Loucy (cell line): ENCODE data around the gene DERA.

Source experiments
- H2AFZ ChIP-seq: fragments of 200-600 bp; sonication (generic); 2 replicates; pipeline ENCODE4 v1.6.0; 2016; ENCODE audit warnings: antibody characterized with exemption, mild to moderate bottlenecking, low read length, moderate library complexity
- H3F3A ChIP-seq: fragments of 200-600 bp; 2 replicates; pipeline ENCODE4 v1.6.0; 2016; ENCODE audit warnings: antibody characterized with exemption, low read depth, mild to moderate bottlenecking
- H3K27me3 ChIP-seq: fragments of 200-600 bp; sonication (generic); 2 replicates; pipeline ENCODE4 v1.6.1; 2014; ENCODE audit warnings: low read length, mild to moderate bottlenecking; ENCODE audit not compliant: insufficient read depth, poor library complexity, severe bottlenecking
- H3K36me3 ChIP-seq: fragments of 200-600 bp; sonication (generic); 2 replicates; pipeline ENCODE4 v1.6.1; 2016; ENCODE audit warnings: low read length; ENCODE audit not compliant: insufficient read depth
- H3K4me1 ChIP-seq: fragments of 200-600 bp; sonication (generic); 2 replicates; pipeline ENCODE4 v1.5.1; 2014; ENCODE audit warnings: low read length, mild to moderate bottlenecking; ENCODE audit not compliant: insufficient read depth, poor library complexity, severe bottlenecking
- H3K4me2 ChIP-seq: fragments of 200-600 bp; sonication (generic); 2 replicates; pipeline ENCODE4 v1.6.0; 2014; ENCODE audit warnings: antibody characterized with exemption, low read length, low read depth, mild to moderate bottlenecking; ENCODE audit not compliant: poor library complexity, severe bottlenecking
- H3K4me3 ChIP-seq: fragments of 200-600 bp; sonication (generic); 2 replicates; pipeline ENCODE4 v1.5.1; 2014; ENCODE audit warnings: low read length, mild to moderate bottlenecking, mixed read lengths; ENCODE audit not compliant: poor library complexity, severe bottlenecking
- H3K79me2 ChIP-seq: fragments of 200-600 bp; sonication (generic); 2 replicates; pipeline ENCODE4 v1.6.1; 2014; ENCODE audit warnings: low read length; ENCODE audit not compliant: insufficient read depth
- H3K9ac ChIP-seq: fragments of 200-600 bp; sonication (generic); 2 replicates; pipeline ENCODE4 v1.6.0; 2014; ENCODE audit warnings: mild to moderate bottlenecking, low read depth, low read length, moderate library complexity; ENCODE audit not compliant: poor library complexity, severe bottlenecking
- H3K9me2 ChIP-seq: fragments of 200-600 bp; sonication (generic); replicated peaks from 2 replicates; pipeline ENCODE4 v1.6.1; 2016; ENCODE audit warnings: low read depth, low read length, mixed read lengths
- H3K9me3 ChIP-seq: fragments of 200-600 bp; sonication (generic); 2 replicates; pipeline ENCODE4 v1.6.1; 2014; ENCODE audit warnings: mild to moderate bottlenecking, antibody characterized with exemption, low read length, low read depth; ENCODE audit not compliant: insufficient read depth
- H4K20me1 ChIP-seq: fragments of 200-600 bp; sonication (generic); 2 replicates; pipeline ENCODE4 v1.6.0; 2014; ENCODE audit warnings: antibody characterized with exemption, low read length, mild to moderate bottlenecking; ENCODE audit not compliant: insufficient read depth, poor library complexity, severe bottlenecking
- EZH2phosphoT487 ChIP-seq: fragments of 200-600 bp; IDR thresholded peaks from 2 replicates; pipeline ENCODE4 v1.6.1; 2018; ENCODE audit warnings: antibody characterized with exemption, mild to moderate bottlenecking, moderate library complexity, borderline replicate concordance
- TF ChIP-seq, protein P1 (sequence below): fragments of 200-600 bp; sonication (generic); conservative IDR thresholded peaks from 2 replicates; pipeline ENCODE4 v1.5.1; 2014; ENCODE audit warnings: mild to moderate bottlenecking, antibody characterized with exemption, low read length

Gene DERA

DNA sequence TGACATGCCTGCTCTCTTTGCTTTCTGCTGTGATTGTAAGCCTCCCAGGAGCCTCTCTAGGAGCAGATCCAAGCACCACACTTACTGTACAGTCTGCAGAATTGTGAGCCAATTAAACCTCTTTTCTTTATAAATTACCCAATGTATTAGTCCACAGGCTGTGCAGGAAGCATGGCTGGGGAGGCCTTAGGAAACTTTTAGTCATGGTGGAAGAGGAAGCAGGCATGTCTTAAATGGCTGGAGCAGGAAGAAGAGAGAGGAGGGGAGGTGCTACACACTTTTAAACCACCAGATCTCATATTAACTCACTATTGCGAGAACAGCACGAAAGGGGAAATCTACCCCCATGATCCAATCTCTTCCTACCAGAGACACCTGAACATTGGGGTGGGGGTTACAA, 108.9 kb downstream of the DERA start:
- H3K36me3 ChIP-seq: peaks cover 2% of the 10 kb centered on the region; the same call in 1 of the 2 replicates
- no peaks in the 10 kb centered on the region for H3K27me3 ChIP-seq
- H3K9ac ChIP-seq: no peak overlapping the region
- no peak overlapping the region for H2AFZ ChIP-seq
- H4K20me1 ChIP-seq: no peaks in the 10 kb centered on the region
- H3K4me3 ChIP-seq: no peak overlapping the region
- H3K4me1 ChIP-seq: no peaks in the 10 kb centered on the region
- no peaks in the 10 kb centered on the region for H3F3A ChIP-seq
- H3K79me2 ChIP-seq: no peaks in the 10 kb centered on the region
- peaks cover 10% of the 10 kb centered on the region; the same call in 1 of the 2 replicates for H3K9me3 ChIP-seq
- H3K4me2 ChIP-seq: no peak overlapping the region
- H3K9me2 ChIP-seq: no peaks in the 10 kb centered on the region
- TF ChIP-seq, protein P1, sequence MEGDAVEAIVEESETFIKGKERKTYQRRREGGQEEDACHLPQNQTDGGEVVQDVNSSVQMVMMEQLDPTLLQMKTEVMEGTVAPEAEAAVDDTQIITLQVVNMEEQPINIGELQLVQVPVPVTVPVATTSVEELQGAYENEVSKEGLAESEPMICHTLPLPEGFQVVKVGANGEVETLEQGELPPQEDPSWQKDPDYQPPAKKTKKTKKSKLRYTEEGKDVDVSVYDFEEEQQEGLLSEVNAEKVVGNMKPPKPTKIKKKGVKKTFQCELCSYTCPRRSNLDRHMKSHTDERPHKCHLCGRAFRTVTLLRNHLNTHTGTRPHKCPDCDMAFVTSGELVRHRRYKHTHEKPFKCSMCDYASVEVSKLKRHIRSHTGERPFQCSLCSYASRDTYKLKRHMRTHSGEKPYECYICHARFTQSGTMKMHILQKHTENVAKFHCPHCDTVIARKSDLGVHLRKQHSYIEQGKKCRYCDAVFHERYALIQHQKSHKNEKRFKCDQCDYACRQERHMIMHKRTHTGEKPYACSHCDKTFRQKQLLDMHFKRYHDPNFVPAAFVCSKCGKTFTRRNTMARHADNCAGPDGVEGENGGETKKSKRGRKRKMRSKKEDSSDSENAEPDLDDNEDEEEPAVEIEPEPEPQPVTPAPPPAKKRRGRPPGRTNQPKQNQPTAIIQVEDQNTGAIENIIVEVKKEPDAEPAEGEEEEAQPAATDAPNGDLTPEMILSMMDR: no peak
- TF ChIP-seq EZH2phosphoT487: no peak

DNA sequence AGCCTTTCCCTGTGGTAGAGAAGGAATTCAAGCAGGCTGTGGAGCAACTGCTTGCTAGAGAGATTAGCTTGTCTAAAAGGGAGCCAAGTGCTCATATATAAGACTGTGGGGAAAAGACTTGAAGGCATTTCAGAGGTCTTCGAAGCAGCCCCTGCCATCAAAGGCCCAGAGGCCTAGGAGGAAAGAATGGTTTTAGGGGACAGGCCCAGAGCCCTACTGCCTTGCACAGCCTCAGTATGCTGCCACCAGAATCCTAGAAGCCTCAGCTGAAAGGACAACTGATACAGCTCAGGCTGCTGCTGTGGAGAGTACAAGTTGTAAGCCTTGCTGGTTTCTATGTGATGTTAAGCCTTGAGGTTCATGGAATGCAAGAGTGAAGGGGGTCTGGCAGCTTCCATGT, 109.9 kb downstream of the DERA start:
- Histone ChIP-seq H3K27me3 (no peaks in the 10 kb centered on the region), H3K4me3 (no peak overlapping the region), H3K9me3 (peaks cover 9% of the 10 kb centered on the region; the same call in 1 of the 2 replicates), H3K4me1 (no peaks in the 10 kb centered on the region), H2AFZ (no peak overlapping the region), H3K9me2 (no peaks in the 10 kb centered on the region), H3F3A (no peaks in the 10 kb centered on the region), H3K36me3 (no peaks in the 10 kb centered on the region; the same call in 1 of the 2 replicates), H3K9ac (no peak overlapping the region), H4K20me1 (no peaks in the 10 kb centered on the region), H3K79me2 (no peaks in the 10 kb centered on the region), H3K4me2 (no peak overlapping the region)
- no peak for TF ChIP-seq EZH2phosphoT487
- TF ChIP-seq, protein P1: no peak

DNA sequence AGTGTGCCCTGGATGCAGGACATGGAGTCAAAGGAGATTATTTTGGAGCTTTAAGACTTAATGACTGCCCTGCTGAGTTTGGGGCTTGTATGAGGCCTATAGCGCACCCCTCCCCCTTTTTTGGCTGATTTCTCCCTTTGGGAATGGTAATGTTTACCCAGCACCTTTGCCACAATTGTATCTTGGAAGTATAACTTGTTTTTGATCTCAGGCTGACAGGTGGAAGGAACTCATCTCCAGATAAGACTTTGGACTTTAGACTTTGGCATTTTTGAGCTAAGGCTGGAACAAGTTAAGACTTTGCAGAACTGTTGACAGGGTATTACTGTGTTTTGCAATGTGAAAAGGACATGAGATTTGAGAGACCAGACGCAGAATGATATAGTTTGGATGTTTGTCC, 110.5 kb downstream of the DERA start:
- no peaks in the 10 kb centered on the region for H3K9me2 ChIP-seq
- no peak overlapping the region for H3K9ac ChIP-seq
- TF ChIP-seq, protein P1: no peak
- no peak for TF ChIP-seq EZH2phosphoT487
- H3F3A ChIP-seq: no peaks in the 10 kb centered on the region
- H2AFZ ChIP-seq: no peak overlapping the region
- H3K27me3 ChIP-seq: no peaks in the 10 kb centered on the region
- H3K79me2 ChIP-seq: no peaks in the 10 kb centered on the region
- H3K4me1 ChIP-seq: no peaks in the 10 kb centered on the region
- H4K20me1 ChIP-seq: no peaks in the 10 kb centered on the region
- no peak overlapping the region for H3K4me2 ChIP-seq
- no peak overlapping the region for H3K4me3 ChIP-seq
- peaks cover 9% of the 10 kb centered on the region; the same call in 1 of the 2 replicates for H3K9me3 ChIP-seq
- no peaks in the 10 kb centered on the region; the same call in 1 of the 2 replicates for H3K36me3 ChIP-seq
